Measurements from ENCODE around the gene CLIP2.
"Not testable (repeated sequence)": the region's sequence is repeated elsewhere in the genome, so short reads cannot be mapped to it uniquely, and the experiment has no call there.

The CLIP2 gene

DNA sequence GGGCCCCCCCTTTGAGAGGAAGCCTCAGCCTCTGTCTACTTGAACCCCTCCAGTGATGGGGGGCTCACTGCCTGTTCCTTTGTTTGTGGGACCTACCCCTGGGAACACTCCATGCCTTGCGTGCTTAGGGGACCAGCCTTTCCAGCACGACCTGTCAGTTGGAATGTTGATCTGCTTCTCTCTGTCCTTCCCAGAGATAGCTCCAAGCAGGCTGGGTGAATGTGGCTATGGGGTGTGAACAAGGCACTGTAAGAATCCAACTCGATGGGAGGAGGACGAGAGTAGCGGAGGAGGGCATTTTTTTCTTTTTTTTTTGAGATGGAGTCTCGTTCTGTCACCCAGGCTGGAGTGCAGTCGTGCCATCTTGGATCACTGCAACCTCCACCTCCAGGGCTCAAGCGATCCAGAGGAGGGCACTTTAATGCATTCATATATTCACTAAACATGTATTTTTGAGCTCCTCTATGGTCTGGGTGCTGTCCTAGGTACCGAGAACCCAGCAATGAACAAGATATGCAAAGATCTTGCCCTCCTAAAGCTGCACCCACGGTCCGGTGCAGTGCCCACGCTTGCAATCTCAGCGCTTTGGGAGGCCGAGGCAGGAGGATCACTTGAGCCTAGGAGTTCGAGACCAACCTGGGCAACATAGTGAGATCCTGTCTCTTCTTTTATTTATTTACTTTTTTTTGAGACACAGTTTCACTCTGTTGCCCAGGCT lies 8.5 kb downstream of the CLIP2 start:
- DNase-seq (ENCODE audit: low read depth): no peak

GRCh38 chr7:74299401-74299800 lies 10.2 kb downstream of the CLIP2 start:
- DNase-seq (ENCODE audit: low read depth): no peak

DNA sequence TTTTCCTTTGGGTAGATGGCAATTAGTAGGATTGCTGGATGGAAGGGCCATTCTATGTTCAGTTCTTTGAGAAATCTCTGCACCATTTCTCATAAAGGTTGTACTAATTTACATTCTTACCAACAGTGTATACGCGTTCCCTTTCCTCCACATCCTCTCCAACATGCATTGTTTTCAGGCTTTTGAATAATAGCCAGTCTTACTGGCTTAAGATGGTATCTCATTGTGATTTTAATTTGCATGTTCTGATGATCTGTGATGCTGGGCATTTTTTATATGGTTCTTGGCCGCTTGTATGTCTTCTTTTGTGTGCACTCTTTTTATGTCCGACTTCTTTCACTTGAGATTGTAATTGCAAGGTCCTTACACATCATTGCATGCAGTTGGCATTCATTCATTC lies 11.7 kb downstream of the CLIP2 start:
- DNase-seq (ENCODE audit: low read depth): no peak

DNA sequence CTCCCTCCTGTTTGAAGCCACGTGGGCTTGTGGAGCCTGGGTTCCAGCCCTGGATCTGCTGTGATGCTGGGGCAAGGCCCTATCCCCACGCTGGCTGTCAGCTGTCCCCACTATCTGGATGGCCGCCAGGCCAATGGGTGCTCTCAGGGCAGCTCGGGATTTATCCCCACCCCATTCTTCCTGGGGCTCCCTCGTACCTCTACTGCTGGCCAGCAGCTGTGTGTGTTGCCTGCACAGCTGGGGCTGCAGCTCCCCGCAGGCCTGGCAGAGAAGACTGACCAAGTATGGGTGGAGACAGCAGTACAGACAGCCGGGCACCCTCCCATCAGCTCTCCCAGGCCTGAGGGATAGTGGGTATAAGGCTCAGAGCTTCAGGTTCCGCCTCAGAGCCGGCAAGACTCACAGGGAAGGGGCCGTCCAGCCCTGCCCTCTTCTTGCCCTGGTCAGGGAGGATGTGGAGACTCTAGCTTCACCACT lies 13.6 kb downstream of the CLIP2 start:
- DNase-seq (ENCODE audit: low read depth): no peak

GRCh38 chr7:74304550-74304949 lies 15.3 kb downstream of the CLIP2 start:
- no peak for DNase-seq (ENCODE audit: low read depth)

- no peak for DNase-seq (ENCODE audit: low read depth)
Measured at GRCh38 chr7:74306004-74306729, 17.0 kb downstream of the CLIP2 start.

DNA sequence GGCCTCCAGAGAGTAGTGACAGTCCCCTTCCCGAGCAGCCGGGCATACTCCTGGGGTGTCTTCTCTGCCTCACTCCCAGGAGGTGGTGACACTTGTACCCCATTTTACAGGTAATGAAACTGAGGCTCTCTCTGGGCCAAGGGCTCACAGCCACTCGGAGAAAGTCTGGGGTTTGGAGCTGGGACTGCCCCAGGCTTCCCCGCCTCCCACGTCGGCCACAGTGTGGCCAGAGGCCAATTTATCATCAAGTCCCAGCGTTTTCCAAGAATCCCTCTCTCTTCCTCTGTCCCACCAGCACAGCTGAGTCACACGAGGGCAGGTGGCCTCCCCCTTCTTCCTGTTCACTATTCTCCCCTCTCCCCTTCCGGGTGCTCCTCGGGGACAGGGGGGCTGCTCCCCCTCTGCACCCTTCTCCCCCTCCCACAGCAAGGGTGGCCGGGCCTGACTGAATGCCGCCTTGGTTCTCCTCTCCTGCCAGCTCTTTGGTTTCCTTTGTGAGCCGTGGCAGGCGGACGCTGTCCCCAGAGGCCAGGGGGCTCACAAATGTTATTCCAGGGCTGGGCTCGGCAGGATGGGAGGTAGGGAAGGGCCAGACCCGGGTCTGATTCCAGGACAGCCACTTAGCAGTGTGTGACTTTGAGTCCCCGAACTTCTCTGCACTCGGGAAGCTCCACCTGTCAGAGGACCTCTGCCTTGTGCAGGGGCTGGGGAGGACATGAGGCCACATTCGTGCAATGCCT lies 17.7 kb downstream of the CLIP2 start:
- no peak for DNase-seq (ENCODE audit: low read depth)

GRCh38 chr7:74307738-74308505 lies 18.7 kb downstream of the CLIP2 start:
- DNase-seq (ENCODE audit: low read depth): no peak

- no peak for DNase-seq (ENCODE audit: low read depth)
Measured at GRCh38 chr7:74309181-74309580, 20.0 kb downstream of the CLIP2 start.

GRCh38 chr7:74311305-74311744 lies 22.1 kb downstream of the CLIP2 start:
- no peak for DNase-seq (ENCODE audit: low read depth)

DNA sequence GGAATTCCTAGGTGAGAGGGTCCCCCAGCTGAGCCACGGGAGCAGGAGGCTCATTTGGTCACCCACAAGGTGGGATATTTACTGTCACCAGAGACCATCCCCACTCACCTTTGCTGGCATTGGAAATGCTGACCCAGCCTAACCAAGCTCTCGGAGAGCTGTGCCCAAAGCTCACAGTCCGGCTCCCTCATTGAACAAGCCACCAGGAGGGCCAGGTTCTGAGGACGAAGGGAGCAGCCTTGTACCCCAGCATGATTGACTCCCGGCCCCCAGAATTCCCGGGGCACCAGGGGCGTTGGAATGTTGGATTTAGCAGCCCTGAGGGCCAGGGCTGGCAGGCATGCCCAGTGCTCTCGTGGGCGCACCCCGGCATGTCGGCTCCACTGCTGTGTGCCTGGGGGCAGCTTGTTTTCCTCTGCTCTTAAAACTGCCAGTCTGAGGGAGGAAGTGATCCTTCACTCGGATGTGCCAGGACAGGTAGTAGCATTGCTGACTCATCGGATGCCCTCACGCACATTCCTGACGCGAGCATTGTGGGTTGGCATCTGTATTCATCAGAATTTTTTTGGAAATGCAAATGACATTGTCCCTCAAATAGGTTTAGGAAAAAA lies 23.3 kb downstream of the CLIP2 start:
- no peak for DNase-seq (ENCODE audit: low read depth)

GRCh38 chr7:74315891-74316290 lies 26.7 kb downstream of the CLIP2 start:
- DNase-seq (ENCODE audit: low read depth): not testable (repeated sequence)

DNA sequence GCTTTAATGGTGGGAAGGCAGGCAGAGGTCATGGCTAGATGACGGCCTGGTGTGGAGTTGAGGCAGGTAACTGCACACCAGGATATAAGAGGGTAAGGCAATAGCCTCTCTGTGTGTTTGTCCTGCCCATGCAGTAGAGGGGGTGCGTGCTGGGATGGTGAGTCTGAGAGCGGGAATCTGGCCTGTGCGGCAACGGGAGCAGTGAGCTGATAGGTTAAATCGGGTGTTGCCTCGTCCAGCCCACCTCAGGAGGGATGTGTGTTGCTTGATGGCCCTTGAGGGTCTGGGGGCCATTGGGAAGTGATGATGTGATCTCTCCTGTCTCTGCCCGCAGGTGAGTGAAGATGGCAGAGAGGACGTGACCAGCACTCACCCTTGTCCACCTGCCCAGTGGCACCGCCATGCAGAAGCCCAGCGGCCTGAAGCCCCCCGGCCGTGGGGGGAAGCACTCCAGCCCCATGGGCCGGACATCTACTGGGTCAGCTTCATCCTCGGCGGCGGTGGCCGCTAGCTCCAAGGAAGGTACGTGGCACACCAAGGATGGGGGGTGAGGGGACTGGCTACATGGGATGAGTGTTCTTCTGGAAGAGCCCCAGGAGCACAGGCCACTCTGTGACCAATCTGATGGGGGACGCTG lies 28.1 kb downstream of the CLIP2 start:
- DNase-seq (ENCODE audit: low read depth): no peak

GRCh38 chr7:74318043-74318442 lies 28.8 kb downstream of the CLIP2 start:
- no peak for DNase-seq (ENCODE audit: low read depth)

DNA sequence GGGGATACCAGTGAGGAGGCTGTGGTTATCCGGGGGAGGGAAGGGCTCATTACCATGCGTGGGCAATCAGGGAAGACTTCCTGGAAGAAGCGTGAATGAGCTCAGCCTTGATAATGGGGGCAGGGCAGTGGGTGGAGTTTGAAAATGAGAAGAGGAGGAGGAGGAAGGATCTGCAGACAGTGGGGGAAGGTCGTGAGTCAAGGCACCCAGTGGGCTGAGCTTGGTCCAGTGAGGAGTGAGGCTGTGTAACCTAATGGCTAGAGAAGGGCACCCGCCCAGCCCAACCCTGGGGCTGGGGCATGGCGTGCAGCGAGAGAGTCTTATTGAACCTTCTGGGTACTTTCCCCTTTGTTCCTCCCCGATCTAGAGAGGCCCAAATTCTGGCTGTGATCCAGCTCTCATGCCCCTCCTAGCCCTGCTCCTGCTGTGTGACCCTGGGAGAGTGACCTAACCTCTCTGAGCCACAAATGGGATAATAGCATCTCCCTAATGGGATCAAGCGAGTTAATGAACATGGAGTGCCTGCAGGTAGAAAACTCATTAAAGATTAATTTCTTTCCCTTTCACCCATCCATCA lies 31.5 kb downstream of the CLIP2 start:
- no peak for DNase-seq (ENCODE audit: low read depth)

GRCh38 chr7:74322892-74323291 lies 33.7 kb downstream of the CLIP2 start:
- not testable (repeated sequence) for DNase-seq (ENCODE audit: low read depth)

- no peak for DNase-seq (ENCODE audit: low read depth)
Measured at GRCh38 chr7:74324531-74325209, 35.5 kb downstream of the CLIP2 start.

- DNase-seq (ENCODE audit: low read depth): no peak
Measured at GRCh38 chr7:74325210-74325565, 36.0 kb downstream of the CLIP2 start.

DNA sequence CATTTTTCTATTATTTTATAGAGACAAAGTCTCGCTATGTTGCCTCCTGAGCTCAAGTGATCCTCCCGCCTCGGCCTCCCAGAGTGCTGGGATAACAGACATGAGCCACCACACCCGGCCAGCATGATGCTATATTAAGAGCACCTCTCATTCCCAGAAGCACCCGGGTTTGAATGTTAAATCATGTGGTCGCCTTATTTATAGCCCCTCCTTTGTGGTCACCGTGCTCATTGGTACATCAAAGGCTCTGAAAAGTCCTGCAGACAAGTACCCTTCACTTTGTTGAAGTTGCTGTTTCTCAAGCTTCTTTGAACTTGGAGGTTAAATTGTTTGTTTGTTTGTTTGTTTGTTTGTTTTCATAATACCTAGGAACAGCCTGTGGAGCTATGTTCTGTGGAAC lies 40.0 kb downstream of the CLIP2 start:
- no peak for DNase-seq (ENCODE audit: low read depth)

Data from stimulated activated CD8-positive, alpha-beta memory T cell treated with anti-CD3 and anti-CD28 coated beads, Interleukin-15, amount 100 ng/mL, for 24 hours (primary cell).